Ramos (cell line): Measurements from ENCODE around the gene KRTAP1-5.
"Not testable (repeated sequence)": the region's sequence is repeated elsewhere in the genome, so short reads cannot be mapped to it uniquely, and the experiment has no call there.

Experiments
- in situ Hi-C: fragments of 300-500 bp; cut with MboI; formaldehyde crosslinking; loops from one replicate; pipeline ENCODE4 v1.14.3; 2022; ENCODE audit warnings: low sequenced_read_pairs; ENCODE audit not compliant: unreplicated experiment

KRTAP1-5 gene

GRCh38 chr17:41009301-41009760 lies 17.7 kb downstream of the KRTAP1-5 start:
- in situ Hi-C loops = no loop called here

- in situ Hi-C loops = no loop called here
These were observed 18.2 kb downstream of the KRTAP1-5 start, which contains the start of gene KRTAP3-1 for GRCh38 chr17:41008811-41009210. Gene KRTAP3-1 (minus strand): TSS chr17:41009128. CDS start chr17:41009074, 54 bp downstream.

GRCh38 chr17:41004397-41004796 lies 22.6 kb downstream of the KRTAP1-5 start:
- in situ Hi-C loops = no loop called here

GRCh38 chr17:41003926-41004325 lies 23.1 kb downstream of the KRTAP1-5 start:
- in situ Hi-C loops = no loop called here

- in situ Hi-C loops = no loop called here
These were observed 24.2 kb downstream of the KRTAP1-5 start for GRCh38 chr17:41002814-41003213.

- in situ Hi-C loops = no loop called here
These were observed 25.2 kb downstream of the KRTAP1-5 start for GRCh38 chr17:41001795-41002194.

- in situ Hi-C loops = not testable (repeated sequence)
These were observed 27.4 kb downstream of the KRTAP1-5 start, which contains the start of gene KRTAP3-2 for GRCh38 chr17:40999563-40999962. Gene KRTAP3-2 (minus strand): TSS chr17:40999906. CDS start chr17:40999853, 53 bp downstream.

GRCh38 chr17:40997361-40997760 lies 29.6 kb downstream of the KRTAP1-5 start:
- in situ Hi-C loops = no loop called here

- in situ Hi-C loops = no loop called here
These were observed 30.2 kb downstream of the KRTAP1-5 start for GRCh38 chr17:40996829-40997228.

- in situ Hi-C loops = no loop called here
These were observed 31.9 kb downstream of the KRTAP1-5 start for GRCh38 chr17:40995116-40995515.

GRCh38 chr17:40993839-40994238 lies 33.2 kb downstream of the KRTAP1-5 start, which contains the start of gene KRTAP3-3:
Gene KRTAP3-3 (minus strand): TSS chr17:40994164. CDS start chr17:40994097, 67 bp downstream.
- in situ Hi-C loops = no loop called here

GRCh38 chr17:40993084-40993483 lies 33.9 kb downstream of the KRTAP1-5 start:
- in situ Hi-C loops = no loop called here

- in situ Hi-C loops = no loop called here
These were observed 34.3 kb downstream of the KRTAP1-5 start for GRCh38 chr17:40992666-40993065.

GRCh38 chr17:40986920-40987319 lies 40.1 kb downstream of the KRTAP1-5 start:
- in situ Hi-C loops = no loop called here

- in situ Hi-C loops = no loop called here
These were observed 42.8 kb downstream of the KRTAP1-5 start, which contains the start of gene KRT40 for GRCh38 chr17:40984226-40984625. Gene KRT40 (minus strand): TSS chr17:40984326. CDS start chr17:40984273, 53 bp downstream.

- in situ Hi-C loops = no loop called here
These were observed 45.9 kb downstream of the KRTAP1-5 start for GRCh38 chr17:40981115-40981514.

GRCh38 chr17:40980596-40980995 lies 46.4 kb downstream of the KRTAP1-5 start:
- in situ Hi-C loops = no loop called here

- in situ Hi-C loops = no loop called here
These were observed 46.9 kb downstream of the KRTAP1-5 start for GRCh38 chr17:40980117-40980516.

- in situ Hi-C loops = no loop called here
These were observed 48.3 kb downstream of the KRTAP1-5 start for GRCh38 chr17:40978575-40979151.
